Measurements from ENCODE around the gene TRPV5.

Gene TRPV5

GRCh38 chr7:142908921-142909890, 24.3 kb downstream of the TRPV5 start:
- no peak overlapping the region for H3K4me3 ChIP-seq (ENCODE audit: low read length)
- no peak for TF ChIP-seq ZNF274 (IDR thresholded peaks at IDR 0.05; ENCODE audit: low read depth, low read length)

DNA sequence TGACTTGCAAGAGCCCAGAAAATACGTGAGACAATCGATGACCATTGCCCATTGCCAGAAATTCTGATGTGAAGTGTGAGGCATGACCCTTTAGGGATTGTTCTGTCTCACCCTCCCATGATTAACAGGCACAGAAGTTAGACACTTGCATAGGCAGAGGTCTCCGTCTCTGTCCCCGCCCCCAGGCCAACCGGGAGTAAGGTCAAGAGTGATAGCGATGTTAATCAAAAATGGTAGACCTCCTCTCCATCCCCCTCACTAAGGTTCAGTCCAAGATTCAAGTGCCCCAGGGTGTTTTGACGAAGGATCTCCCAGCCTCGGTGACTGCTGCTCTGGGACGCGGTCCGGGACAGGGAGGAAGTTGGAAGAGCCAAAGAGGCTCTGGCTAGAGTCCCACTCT, 25.3 kb downstream of the TRPV5 start:
- H3K4me3 ChIP-seq (ENCODE audit: low read length), result no peak overlapping the region
- TF ChIP-seq ZNF274 (IDR thresholded peaks at IDR 0.05; ENCODE audit: low read depth, low read length), result no peak

GRCh38 chr7:142906643-142907042, 26.9 kb downstream of the TRPV5 start:
- no peak overlapping the region for H3K4me3 ChIP-seq (ENCODE audit: low read length)
- no peak for TF ChIP-seq ZNF274 (IDR thresholded peaks at IDR 0.05; ENCODE audit: low read depth, low read length)

GRCh38 chr7:142905759-142906158, 27.8 kb downstream of the TRPV5 start:
- no peak overlapping the region for H3K4me3 ChIP-seq (ENCODE audit: low read length)
- no peak for TF ChIP-seq ZNF274 (IDR thresholded peaks at IDR 0.05; ENCODE audit: low read depth, low read length)

- H3K4me3 ChIP-seq (ENCODE audit: low read length), result no peak overlapping the region
- TF ChIP-seq ZNF274 (IDR thresholded peaks at IDR 0.05; ENCODE audit: low read depth, low read length), result no peak
These were observed 29.4 kb downstream of the TRPV5 start for GRCh38 chr7:142904128-142904527.

DNA sequence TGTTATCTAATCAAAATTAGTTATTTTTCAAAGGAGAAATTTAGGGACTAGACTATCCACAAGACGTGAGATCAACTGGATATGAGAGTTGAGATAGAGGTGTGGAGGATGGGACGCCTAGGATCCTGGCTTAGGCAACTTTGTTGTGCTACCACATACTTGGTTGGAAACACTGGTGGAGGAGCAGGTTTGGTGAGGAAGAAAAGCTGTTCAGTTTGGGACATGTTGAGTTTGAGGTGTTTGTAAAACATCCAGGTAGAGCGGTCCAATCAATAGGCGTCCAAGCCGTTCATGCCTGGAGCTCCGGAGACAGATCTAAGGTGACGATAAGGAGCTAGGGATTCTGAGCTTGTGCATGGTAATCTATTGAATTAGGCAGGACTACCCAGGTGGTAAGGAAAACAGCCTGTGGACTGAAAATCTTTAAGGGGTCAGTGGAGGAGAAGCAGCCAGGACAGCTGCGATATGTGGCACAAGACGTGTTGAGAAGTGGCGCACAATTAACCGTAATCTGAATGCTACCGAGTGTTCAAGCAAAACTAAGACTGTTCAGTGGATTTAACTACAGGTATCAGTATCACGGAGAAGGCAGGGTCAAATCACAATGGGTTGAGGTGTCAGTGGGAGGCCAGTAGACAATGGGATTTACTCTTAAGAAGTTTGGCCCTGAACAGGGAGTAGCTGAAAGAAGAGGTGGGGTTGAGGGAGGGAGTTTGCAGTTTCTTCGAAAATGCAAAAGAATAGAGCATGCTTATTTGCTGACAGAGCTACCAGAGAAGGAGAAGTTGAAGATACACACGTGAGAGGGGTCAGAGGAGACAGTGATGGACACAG, 31.9 kb downstream of the TRPV5 start:
- TF ChIP-seq ZNF274 (IDR thresholded peaks at IDR 0.05; ENCODE audit: low read depth, low read length), result no peak
- H3K4me3 ChIP-seq (ENCODE audit: low read length), result no peak overlapping the region

GRCh38 chr7:142899661-142900060, 33.9 kb downstream of the TRPV5 start:
- no peak for TF ChIP-seq ZNF274 (IDR thresholded peaks at IDR 0.05; ENCODE audit: low read depth, low read length)
- H3K4me3 ChIP-seq (ENCODE audit: low read length), result no peak overlapping the region

DNA sequence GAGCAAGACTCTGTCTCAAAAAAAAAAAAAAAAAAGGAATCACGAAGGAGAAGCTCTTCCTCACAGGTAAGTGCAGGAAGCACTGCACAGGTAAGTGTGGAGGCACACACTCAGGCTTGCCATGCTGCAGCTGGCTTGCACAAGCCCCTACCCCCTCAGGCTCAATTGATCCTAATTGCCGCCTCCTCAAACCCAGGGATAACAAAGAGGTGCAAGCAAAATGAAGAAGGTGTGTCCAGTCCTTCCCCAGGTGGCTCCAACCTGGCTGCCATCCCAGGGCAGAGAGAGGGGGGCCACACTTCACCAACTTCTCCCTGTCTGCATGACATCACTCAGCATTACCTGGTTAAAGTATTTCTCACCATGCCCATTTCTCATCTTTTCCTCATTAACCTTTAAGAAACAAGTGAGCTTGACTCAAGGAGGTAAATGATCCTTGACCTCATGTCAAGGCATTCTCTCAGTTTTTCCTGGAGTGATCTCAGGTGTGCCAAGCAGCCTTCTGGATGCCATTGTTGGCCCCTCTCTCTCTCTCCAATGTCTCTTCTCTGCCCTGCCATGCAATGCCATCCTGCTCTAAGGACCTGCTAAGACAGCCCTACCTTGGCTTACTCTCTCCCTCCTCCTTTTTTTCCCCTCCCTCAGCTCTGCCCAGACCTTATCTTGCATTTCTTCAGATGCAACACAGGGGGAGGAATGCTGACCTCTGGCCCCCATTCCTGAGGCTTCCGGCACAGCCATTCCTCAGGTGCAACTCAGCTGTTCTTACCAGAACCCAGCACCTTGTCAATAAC, 35.0 kb downstream of the TRPV5 start:
- no peak for TF ChIP-seq ZNF274 (IDR thresholded peaks at IDR 0.05; ENCODE audit: low read depth, low read length)
- H3K4me3 ChIP-seq (ENCODE audit: low read length), result no peak overlapping the region

DNA sequence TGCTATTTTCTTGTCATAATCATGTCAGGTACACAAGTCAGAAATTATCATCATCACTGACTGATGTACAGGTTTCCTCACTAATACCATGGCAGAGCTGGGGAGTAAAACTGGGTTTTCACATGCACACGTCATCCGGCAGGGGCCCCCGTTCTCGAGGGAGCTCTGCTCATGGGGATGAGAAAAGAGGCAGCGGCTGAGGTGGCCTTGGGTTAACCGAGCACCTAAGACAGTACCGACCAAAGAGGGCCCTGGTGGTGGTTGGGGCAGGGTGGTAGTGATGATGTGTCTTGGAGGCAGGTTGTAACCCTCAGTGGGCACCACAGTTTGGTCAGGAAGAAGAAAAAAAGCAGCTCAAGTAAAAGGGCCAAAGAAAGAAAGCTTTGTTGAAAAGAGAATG, 35.9 kb downstream of the TRPV5 start:
- no peak for TF ChIP-seq ZNF274 (IDR thresholded peaks at IDR 0.05; ENCODE audit: low read depth, low read length)
- no peak overlapping the region for H3K4me3 ChIP-seq (ENCODE audit: low read length)

DNA sequence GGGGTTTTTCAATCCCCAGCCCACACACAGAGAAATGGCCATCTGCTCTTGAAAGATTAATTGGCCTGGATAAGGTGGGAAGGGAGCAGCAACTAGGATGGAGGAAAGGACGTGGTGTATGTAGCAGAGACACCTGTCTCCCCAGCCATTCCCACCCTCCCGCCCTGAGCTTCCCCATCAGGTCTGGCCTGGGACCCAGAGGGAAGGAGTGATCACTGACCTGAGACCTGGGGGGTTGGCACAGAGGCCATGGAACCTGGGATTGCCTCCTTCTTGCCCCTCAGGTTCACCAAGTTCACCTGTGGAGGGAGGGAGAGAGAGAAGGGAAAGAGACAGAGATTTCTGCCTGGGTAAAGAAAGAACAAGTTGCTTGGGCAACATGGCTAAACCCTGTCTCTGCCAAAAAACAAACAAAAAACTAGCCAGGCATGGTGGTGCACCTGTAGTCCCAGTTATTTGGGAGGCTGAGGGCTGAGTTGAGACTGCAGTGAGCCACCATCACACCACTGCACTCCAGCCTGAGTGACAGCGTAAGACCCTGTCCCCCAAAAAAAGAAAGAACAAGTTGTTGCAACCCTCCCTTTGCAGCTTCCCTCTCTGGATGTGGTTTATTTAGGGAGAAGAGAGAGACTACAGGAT, 36.7 kb downstream of the TRPV5 start:
- no peak for TF ChIP-seq ZNF274 (IDR thresholded peaks at IDR 0.05; ENCODE audit: low read depth, low read length)
- no peak overlapping the region for H3K4me3 ChIP-seq (ENCODE audit: low read length)

GRCh38 chr7:142896151-142896550, 37.4 kb downstream of the TRPV5 start:
- H3K4me3 ChIP-seq (ENCODE audit: low read length), result no peak overlapping the region
- no peak for TF ChIP-seq ZNF274 (IDR thresholded peaks at IDR 0.05; ENCODE audit: low read depth, low read length)

DNA sequence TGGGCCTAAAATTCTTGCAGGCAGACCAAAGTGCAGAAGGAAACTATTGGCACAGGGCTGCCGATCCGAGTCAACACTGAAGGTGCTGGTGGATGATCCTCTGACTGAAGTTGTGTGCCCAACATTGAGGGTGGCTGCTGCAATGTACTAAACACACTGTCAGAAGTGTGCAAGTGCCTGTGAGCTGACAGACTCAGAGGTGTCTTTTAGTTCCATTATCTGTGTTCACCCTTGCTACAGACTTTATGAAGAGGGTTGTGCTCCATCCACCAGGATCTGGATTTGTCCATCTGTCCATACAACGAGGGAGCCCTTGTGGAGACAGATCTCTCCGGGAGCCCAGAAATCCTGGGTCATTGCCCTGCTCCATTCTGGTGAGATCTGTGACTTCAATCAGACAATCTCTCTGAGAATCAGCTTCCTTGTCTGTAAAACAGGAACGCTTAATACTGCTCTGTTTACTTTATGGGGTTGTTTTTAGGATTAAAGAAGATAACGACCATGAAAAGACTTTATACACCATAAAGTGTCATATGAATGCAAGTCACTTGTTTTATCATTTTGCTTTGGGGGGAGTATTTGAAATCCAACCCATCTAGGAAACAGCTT, 38.5 kb downstream of the TRPV5 start:
- TF ChIP-seq ZNF274 (IDR thresholded peaks at IDR 0.05; ENCODE audit: low read depth, low read length), result no peak
- H3K4me3 ChIP-seq (ENCODE audit: low read length), result no peak overlapping the region
